ENCODE measurements around the gene GJB5.
"Not testable (repeated sequence)": the region's sequence is repeated elsewhere in the genome, so short reads cannot be mapped to it uniquely, and the experiment has no call there.

Gene GJB5

DNA sequence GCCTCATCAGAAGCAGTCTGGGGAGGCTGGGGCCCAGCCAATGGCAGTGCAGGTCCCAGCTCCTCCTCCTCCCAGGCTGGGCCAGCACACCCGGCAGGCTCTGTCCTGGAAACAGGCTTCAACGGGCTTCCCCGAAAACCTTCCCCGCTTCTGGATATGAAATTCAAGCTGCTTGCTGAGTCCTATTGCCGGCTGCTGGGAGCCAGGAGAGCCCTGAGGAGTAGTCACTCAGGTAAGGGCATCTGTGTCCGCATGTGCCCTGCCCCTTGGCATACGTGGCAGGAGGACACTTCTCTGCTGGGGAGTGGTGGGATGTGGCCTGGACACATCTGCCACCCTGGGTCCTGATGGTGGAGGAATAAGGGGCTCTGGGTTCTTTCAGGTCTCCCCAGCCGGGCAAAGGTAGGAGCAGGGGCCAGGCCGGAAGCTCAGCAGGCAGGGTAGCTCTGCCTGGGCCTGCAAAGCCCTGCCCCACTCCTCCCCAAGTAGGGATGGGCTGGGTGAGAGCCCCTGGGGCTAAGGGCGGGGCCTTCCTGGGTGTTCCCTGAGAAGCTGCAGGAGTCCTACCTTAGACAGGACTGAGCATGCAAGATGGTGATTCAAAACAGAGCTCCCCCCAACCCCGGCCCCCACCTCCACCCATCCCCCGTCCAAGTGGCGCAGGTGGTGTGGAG is at the start of gene GJB5:
TSS of gene GJB5 (plus strand) at position 84 of the 674 bp plus-strand sequence. CDS start 2,284 bp downstream, outside the sequence.
- DNase-seq = no peak

DNA sequence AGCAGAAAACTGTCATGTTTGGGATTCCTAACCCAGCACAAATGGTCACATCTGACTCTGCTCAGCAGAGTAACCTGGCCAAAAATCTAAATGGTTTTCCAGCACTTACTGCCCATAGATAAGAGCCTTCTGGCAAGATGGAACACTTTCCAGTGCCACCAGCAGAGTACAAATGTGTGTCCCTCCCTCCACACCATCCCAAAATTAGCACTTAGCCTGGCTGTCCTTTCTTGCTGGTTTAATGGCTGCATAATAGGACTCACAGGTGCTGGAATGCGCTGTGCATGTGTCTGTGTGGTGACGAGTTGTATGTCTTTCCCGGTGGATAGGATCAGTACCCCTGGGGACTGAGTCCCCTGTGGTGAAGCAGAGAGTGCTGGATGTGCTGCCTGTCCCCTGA is 49.8 kb upstream of the GJB5 start:
- DNase-seq = no peak

DNA sequence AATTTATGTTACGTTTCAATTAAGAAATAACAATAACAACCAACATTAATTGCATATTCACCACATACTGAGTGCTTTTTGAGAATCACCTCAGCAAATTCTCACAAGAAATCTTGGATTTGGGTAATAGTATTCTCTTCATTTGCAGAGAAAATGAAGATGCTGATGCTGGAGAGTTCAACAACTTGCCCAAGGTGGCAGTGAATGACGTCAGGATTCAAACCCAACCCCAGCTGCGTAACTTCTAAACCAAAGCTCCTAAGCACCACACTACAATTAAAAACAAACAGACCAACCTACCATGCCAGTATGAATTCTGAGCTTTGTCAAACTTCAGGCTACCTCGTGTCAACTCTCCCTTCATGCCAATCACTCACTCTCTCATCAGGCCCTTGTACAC is 46.7 kb upstream of the GJB5 start:
- DNase-seq = no peak

- DNase-seq = no peak
These were observed 45.3 kb upstream of the GJB5 start for GRCh38 chr1:34709547-34709946.

DNA sequence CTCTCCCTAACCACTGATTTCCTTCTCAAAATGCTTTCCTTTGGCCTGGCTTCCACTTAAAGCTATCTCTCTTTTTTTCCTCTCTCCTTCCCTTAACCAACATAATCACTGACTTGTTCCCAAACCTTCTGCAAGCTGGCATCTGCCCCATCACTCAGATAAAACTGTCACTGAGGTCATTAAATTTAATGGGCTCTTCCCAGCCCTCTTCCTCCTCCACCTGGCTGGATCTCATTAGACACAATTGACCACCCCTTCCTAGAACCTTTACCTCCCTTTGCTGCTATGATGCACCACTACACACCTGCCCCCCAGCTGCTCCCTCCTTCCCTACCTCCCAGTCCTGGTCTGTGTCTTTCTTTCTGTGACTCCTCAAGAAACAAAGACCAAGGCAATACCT is 44.0 kb upstream of the GJB5 start:
- DNase-seq = no peak

GRCh38 chr1:34711485-34711884 is 43.4 kb upstream of the GJB5 start:
- DNase-seq = no peak

DNA sequence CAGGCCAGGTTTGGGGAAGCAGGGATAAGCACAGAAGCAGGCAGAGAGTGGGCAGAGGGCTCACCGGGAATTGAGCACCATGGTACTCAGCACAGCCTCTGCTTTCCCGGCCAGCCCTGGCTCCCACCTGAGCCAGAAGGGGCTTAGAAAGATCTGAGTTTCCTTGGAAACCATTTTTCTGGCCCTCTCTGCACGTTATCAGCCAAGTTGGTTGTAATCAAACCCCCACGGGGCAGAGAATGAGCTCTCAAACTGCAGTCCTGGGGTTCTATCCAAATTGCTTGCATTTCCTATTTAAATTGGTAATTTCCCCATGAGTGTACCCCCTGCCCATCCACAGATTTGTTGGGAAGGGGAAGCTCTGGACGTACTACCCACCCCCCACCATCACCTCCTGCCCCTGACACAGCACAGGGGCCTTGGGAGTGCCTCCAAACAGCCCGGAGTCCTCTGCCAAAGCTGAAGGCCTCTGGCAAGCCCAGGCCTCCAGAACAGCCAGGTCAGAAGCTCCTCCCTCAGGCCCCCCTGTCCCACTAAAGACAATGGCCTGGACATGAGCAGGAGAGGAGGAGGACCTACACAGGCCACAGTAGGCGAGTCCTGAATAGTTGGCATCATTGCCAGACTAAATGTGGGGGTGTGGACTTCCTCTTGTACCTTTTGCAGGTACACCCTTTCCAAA is 42.7 kb upstream of the GJB5 start:
- DNase-seq = no peak

- no peak for DNase-seq
These were observed 41.4 kb upstream of the GJB5 start for GRCh38 chr1:34713443-34713842.

- no peak for DNase-seq
These were observed 40.5 kb upstream of the GJB5 start for GRCh38 chr1:34714386-34714785.

DNA sequence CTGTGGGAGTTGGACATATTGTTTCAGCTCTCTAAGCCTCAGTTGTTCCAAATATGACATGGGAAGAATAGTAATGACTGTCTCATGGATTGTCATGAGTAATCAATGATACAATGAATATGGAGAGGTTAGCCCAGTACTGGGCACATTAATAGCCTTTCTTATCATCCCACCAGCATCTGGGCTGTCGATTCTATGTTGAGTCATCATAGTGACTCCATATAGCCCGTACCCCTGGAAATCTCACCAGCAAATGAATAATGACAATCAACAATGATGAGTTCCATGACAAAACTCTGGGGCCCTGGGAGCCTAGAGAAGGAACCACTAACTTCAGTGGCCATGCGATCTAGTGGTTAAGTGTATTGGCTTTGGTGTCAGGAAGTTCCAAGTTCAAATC is 39.7 kb upstream of the GJB5 start:
- no peak for DNase-seq

GRCh38 chr1:34721241-34721640 is 33.6 kb upstream of the GJB5 start:
- DNase-seq = no peak

DNA sequence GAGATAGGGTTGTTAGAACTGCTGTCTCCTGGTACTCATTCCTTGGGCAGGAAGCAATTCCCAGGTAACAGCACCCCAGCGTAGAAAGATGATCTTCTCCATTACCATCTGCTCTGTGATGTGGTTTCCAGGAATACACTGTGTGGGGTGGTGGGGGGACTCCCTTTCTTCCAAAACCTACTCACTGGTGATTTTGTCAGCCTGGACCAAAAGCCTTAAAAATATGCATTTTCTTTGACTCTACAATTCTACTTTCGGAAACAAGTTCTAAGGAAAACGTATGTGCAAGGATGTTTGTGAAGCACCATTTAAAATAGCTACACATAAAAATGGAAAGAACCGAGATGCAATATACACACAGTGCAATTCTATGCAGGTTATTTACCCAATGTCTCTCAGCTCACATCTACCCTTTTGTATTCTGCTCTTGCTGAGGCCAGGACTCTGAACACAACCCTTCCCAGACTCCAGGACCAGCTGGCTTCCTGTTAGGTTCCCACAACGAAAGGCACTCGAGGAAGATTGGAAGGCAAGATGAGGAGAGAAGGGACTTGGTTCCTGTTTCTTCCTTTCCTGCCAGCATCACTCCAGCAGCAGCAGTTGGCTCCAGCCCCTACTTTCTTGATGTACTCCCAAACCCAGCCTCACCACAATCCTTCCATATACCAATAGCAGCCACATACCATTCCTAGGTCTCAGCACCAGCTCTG is 33.0 kb upstream of the GJB5 start:
- DNase-seq = no peak

DNA sequence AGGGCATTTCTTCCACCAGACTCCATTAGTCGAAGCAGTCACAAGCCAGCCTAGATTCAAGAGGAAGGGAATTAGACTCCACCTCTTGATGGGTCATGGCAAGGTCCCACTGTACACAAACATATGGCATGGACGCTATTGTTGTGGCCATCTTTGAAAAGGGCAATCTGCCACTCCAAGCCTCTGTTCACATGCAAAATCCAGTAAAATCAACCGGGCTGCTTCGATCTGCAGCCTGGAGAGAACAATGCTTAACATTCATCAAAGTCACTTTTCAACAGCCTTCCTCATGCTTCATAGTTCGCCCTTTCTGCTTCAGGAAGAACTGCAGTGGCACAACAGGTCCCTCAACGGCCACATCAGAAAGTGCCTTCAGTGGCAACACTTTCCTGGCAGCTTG is 28.0 kb upstream of the GJB5 start:
- DNase-seq = no peak

- DNase-seq = no peak
These were observed 24.4 kb upstream of the GJB5 start for GRCh38 chr1:34730485-34730884.

GRCh38 chr1:34732831-34733230 is 22.0 kb upstream of the GJB5 start:
- DNase-seq = not testable (repeated sequence)

DNA sequence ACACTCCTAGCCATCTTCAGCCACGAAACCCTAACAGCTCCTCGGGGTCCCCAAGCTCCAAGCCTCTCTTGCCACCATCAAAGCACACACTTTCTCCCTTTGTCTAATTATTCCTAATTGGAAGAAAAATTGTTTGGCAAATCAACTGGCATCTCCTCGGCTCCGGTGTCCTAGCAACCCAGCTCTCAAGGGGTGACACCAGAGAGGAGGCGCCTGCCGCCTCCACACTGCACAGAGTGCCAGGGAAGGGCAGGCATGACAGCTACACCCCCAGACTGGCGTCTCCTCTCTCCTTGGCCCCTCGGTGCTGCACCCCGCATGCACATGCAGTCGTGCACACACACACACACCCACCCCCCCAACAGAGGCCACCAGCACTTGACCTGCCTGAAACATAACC is 18.2 kb upstream of the GJB5 start:
- DNase-seq = no peak

- not testable (repeated sequence) for DNase-seq
These were observed 17.6 kb upstream of the GJB5 start for GRCh38 chr1:34737236-34737635.

GRCh38 chr1:34739613-34740012 is 15.2 kb upstream of the GJB5 start:
- no peak for DNase-seq

- no peak for DNase-seq
These were observed 14.5 kb upstream of the GJB5 start for GRCh38 chr1:34740161-34740868.

GRCh38 chr1:34742667-34743270 is 12.1 kb upstream of the GJB5 start:
- peak; percentile 23 for DNase-seq

DNA sequence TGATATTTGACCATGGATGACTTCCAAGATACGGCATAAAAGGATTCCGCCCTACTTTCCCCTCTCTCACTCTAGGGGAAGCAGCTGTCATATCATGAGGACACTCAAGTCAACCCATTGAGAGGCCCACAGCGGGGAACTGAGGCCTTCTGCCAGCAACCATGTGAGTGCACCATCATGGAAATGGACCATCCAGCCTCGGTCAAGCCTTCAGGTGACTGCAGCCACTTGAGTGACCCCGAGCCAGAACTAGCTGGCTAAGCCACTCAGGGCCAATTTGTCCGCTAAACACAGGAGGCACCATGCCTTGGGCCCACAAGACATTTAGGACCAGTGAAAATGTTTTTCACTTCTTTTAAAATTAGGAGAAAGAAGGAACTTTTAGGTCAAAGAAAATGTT is 11.1 kb upstream of the GJB5 start:
- no peak for DNase-seq

GRCh38 chr1:34744851-34745250 is 10.0 kb upstream of the GJB5 start:
- DNase-seq = no peak

DNA sequence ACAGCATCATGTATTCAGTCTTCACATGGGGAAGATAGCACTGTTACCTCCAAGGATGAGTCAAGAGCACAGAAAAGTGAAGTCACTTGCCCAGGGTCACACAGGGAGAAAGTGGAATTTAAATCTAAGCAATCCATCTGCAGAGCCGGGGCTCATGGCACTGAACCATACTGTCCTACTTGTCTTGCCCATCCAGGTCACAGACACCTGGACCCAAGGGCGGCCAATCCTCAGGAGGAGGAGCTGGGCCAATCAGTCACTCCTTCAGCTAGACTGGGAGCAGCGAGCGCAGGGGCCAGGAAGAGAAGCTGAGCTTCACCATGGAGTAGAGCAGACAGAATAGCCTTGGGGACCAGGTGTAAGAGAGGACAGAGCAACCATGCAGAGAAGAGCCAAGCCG is 9.2 kb upstream of the GJB5 start:
- no peak for DNase-seq

Measured in NCI-H2081 treated with DMSO at 0.1 percent for 48 hours (cell line).